Neural cell (in vitro differentiated cells): ENCODE results near the gene IQCH. TPM values are rescaled to one million over a fixed set of nuclear protein-coding genes. Genes with fewer than 3 reads are reported as not detected.
"Not testable (repeated sequence)": the region's sequence is repeated elsewhere in the genome, so short reads cannot be mapped to it uniquely, and the experiment has no call there.

Source experiments
- H2AFZ ChIP-seq: fragments of 200-600, 300-800 bp; sonication (generic), shearing (Covaris generic); 2 replicates; pipeline ENCODE4 v1.6.0; 2014; ENCODE audit warnings: low read depth, mild to moderate bottlenecking, antibody characterized with exemption, low read length, moderate library complexity
- H3F3A ChIP-seq: fragments of 200-600 bp; shearing (Covaris generic); 2 replicates; pipeline ENCODE4 v1.6.1; 2016; ENCODE audit warnings: mild to moderate bottlenecking, moderate library complexity, mixed read lengths, antibody characterized with exemption, low read length; ENCODE audit not compliant: insufficient read depth, poor library complexity, severe bottlenecking
- H3K27ac ChIP-seq: fragments of 200-600, 300-800 bp; sonication (generic), shearing (Covaris generic); 2 replicates; pipeline ENCODE4 v1.5.1; 2014; ENCODE audit warnings: mild to moderate bottlenecking, low read length, moderate library complexity
- H3K27me3 ChIP-seq: fragments of 300-800, 200-600 bp; sonication (generic), shearing (Covaris generic); 2 replicates; pipeline ENCODE4 v1.6.0; 2014; ENCODE audit warnings: mild to moderate bottlenecking, low read depth, low read length, moderate library complexity; ENCODE audit not compliant: insufficient read depth
- H3K36me3 ChIP-seq: fragments of 300-800, 200-600 bp; sonication (generic), shearing (Covaris generic); 2 replicates; pipeline ENCODE4 v1.5.1; 2014; ENCODE audit warnings: mild to moderate bottlenecking, antibody characterized with exemption, low read length, moderate library complexity; ENCODE audit not compliant: insufficient read depth
- H3K4me2 ChIP-seq: fragments of 300-800, 200-600 bp; sonication (generic), shearing (Covaris generic); 2 replicates; pipeline ENCODE4 v1.6.0; 2014; ENCODE audit warnings: mild to moderate bottlenecking, low read length
- H3K4me3 ChIP-seq: fragments of 300-800, 200-600 bp; sonication (generic), shearing (Covaris generic); 2 replicates; pipeline ENCODE4 v1.5.1; 2014; ENCODE audit warnings: mild to moderate bottlenecking, low read length, moderate library complexity
- H3K79me2 ChIP-seq: fragments of 200-600 bp; shearing (Covaris generic); replicated peaks from 2 replicates; pipeline ENCODE4 v1.6.0; 2014; ENCODE audit warnings: mild to moderate bottlenecking, low read length, moderate library complexity; ENCODE audit not compliant: insufficient read depth
- H3K9ac ChIP-seq: fragments of 300-800, 200-600 bp; sonication (generic), shearing (Covaris generic); 2 replicates; pipeline ENCODE4 v1.6.1; 2016; ENCODE audit warnings: mild to moderate bottlenecking, low read length, mixed read lengths
- H3K9me2 ChIP-seq: fragments of 200-600 bp; shearing (Covaris generic); 2 replicates; pipeline ENCODE4 v1.6.1; 2016; ENCODE audit warnings: mild to moderate bottlenecking, low read length, mixed read lengths; ENCODE audit not compliant: insufficient read depth
- H3K9me3 ChIP-seq: fragments of 200-600, 300-800 bp; sonication (generic), shearing (Covaris generic); 2 replicates; pipeline ENCODE4 v1.6.1; 2016; ENCODE audit warnings: mild to moderate bottlenecking, mixed run types, low read length, moderate library complexity, mixed read lengths
- H4K20me1 ChIP-seq: fragments of 200-600 bp; shearing (Covaris generic); 2 replicates; pipeline ENCODE4 v1.6.1; 2016; ENCODE audit warnings: mild to moderate bottlenecking, mixed run types; ENCODE audit not compliant: insufficient read depth
- EP300 ChIP-seq: fragments of 450-650 bp; conservative IDR thresholded peaks from 2 replicates; pipeline ENCODE4 v1.6.1; 2014; ENCODE audit warnings: antibody characterized with exemption, mild to moderate bottlenecking, moderate library complexity; ENCODE audit not compliant: poor library complexity, severe bottlenecking
- EZH2 ChIP-seq: fragments of 200-600, 300-800 bp; shearing (Covaris generic), sonication (generic); IDR thresholded peaks from 2 replicates; pipeline ENCODE4 v1.6.1; 2014; ENCODE audit warnings: antibody characterized with exemption, low read length, borderline replicate concordance, mild to moderate bottlenecking; ENCODE audit not compliant: insufficient read depth, poor library complexity, severe bottlenecking
- MXI1 ChIP-seq: fragments of 450-650 bp; conservative IDR thresholded peaks from 2 replicates; pipeline ENCODE4 v1.6.1; 2014; ENCODE audit warnings: antibody characterized with exemption, mild to moderate bottlenecking; ENCODE audit not compliant: poor library complexity, severe bottlenecking
- POLR2AphosphoS5 ChIP-seq: IDR thresholded peaks from 2 replicates; pipeline ENCODE4 v1.6.1; 2012
- RAD21 ChIP-seq: fragments of 450-650 bp; conservative IDR thresholded peaks from 2 replicates; pipeline ENCODE4 v1.6.1; 2014; ENCODE audit warnings: antibody characterized with exemption, mild to moderate bottlenecking, moderate library complexity
- SMC3 ChIP-seq: fragments of 450-650 bp; conservative IDR thresholded peaks from 2 replicates; pipeline ENCODE4 v1.6.1; 2014; ENCODE audit warnings: antibody characterized with exemption, mild to moderate bottlenecking, moderate library complexity; ENCODE audit not compliant: poor library complexity
- TAF1 ChIP-seq: IDR thresholded peaks from 2 replicates; pipeline ENCODE4 v1.6.1; 2012; ENCODE audit warnings: low read depth
- polyA plus RNA-seq: library from polyadenylated mRNA; depleted of rRNA; stranded (reverse); fragments of >200 nt; gene quantifications from 2 replicates; pipeline ENCODE4 v1.2.3, GENCODE V29; 2014
- TF ChIP-seq, protein P1 (sequence below): fragments of 450-650 bp; IDR thresholded peaks from 2 replicates; pipeline ENCODE4 v1.5.1; 2014; ENCODE audit warnings: antibody characterized with exemption, mild to moderate bottlenecking, moderate library complexity; ENCODE audit not compliant: poor library complexity, severe bottlenecking
- TF ChIP-seq, protein P2 (sequence below): IDR thresholded peaks from 2 replicates; pipeline ENCODE4 v1.6.1; 2012; ENCODE audit warnings: borderline replicate concordance

IQCH gene
- polyA plus RNA-seq, 1 donor from 2014 or later, result 2.8 TPM

DNA sequence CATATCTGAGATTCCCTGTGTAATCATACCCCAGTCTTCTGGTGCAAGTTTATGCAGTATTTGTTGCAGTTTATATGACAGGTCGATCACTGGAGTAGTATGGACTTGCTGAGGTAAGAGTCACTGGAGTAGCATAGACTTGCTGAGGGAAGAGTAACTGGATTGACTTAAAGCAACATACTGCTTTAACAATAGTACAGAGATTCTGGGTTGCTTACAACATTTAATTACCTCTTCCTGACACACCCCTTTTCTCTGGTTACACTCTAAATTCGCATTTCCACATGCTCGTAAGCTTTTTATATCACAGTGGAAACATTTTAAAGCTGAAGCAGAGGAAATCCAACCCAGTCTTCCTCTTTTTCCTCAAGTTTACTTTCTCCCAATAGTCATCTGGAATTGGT lies 11.9 kb upstream of the IQCH start:
- Histone ChIP-seq H3K79me2 (peaks cover 28% of the 10 kb centered on the region), H3K36me3 (no peaks in the 10 kb centered on the region)

DNA sequence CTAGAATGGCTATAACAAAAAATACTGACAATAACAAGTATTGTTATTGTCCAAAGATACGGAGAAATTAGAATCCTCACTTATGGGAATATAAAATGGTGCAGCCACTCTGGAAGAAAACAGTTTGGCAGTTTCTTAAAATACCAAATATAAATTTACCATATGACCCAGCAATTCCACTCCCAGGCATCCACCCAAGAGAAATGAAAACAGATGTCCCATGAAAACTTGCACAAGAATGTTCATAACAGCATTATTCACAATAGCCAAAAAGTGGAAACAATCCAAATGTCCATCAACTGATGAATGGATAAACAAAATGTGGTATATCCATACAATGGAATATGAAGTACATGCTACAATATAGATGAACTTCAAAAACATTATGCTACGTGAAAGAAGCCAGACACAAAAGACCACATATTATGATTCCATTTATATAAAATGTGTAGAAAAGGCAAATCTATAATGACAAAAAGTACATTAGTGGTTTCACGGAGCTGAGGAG lies 9.6 kb upstream of the IQCH start:
- H3K4me2 ChIP-seq, result no peak overlapping the region
- no peaks in the 10 kb centered on the region for H4K20me1 ChIP-seq
- no peak for TF ChIP-seq EZH2
- no peak for TF ChIP-seq POLR2AphosphoS5
- TF ChIP-seq TAF1, result no peak
- TF ChIP-seq, protein P1, sequence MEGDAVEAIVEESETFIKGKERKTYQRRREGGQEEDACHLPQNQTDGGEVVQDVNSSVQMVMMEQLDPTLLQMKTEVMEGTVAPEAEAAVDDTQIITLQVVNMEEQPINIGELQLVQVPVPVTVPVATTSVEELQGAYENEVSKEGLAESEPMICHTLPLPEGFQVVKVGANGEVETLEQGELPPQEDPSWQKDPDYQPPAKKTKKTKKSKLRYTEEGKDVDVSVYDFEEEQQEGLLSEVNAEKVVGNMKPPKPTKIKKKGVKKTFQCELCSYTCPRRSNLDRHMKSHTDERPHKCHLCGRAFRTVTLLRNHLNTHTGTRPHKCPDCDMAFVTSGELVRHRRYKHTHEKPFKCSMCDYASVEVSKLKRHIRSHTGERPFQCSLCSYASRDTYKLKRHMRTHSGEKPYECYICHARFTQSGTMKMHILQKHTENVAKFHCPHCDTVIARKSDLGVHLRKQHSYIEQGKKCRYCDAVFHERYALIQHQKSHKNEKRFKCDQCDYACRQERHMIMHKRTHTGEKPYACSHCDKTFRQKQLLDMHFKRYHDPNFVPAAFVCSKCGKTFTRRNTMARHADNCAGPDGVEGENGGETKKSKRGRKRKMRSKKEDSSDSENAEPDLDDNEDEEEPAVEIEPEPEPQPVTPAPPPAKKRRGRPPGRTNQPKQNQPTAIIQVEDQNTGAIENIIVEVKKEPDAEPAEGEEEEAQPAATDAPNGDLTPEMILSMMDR, result no peak
- no peak for TF ChIP-seq EP300
- no peak for TF ChIP-seq RAD21
- no peak for TF ChIP-seq MXI1
- no peak for TF ChIP-seq SMC3
- TF ChIP-seq, protein P2, sequence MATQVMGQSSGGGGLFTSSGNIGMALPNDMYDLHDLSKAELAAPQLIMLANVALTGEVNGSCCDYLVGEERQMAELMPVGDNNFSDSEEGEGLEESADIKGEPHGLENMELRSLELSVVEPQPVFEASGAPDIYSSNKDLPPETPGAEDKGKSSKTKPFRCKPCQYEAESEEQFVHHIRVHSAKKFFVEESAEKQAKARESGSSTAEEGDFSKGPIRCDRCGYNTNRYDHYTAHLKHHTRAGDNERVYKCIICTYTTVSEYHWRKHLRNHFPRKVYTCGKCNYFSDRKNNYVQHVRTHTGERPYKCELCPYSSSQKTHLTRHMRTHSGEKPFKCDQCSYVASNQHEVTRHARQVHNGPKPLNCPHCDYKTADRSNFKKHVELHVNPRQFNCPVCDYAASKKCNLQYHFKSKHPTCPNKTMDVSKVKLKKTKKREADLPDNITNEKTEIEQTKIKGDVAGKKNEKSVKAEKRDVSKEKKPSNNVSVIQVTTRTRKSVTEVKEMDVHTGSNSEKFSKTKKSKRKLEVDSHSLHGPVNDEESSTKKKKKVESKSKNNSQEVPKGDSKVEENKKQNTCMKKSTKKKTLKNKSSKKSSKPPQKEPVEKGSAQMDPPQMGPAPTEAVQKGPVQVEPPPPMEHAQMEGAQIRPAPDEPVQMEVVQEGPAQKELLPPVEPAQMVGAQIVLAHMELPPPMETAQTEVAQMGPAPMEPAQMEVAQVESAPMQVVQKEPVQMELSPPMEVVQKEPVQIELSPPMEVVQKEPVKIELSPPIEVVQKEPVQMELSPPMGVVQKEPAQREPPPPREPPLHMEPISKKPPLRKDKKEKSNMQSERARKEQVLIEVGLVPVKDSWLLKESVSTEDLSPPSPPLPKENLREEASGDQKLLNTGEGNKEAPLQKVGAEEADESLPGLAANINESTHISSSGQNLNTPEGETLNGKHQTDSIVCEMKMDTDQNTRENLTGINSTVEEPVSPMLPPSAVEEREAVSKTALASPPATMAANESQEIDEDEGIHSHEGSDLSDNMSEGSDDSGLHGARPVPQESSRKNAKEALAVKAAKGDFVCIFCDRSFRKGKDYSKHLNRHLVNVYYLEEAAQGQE, result no peak
- H2AFZ ChIP-seq, result no peak overlapping the region
- no peak overlapping the region for H3K27ac ChIP-seq
- no peaks in the 10 kb centered on the region for H3K27me3 ChIP-seq
- peaks cover 36% of the 10 kb centered on the region for H3K79me2 ChIP-seq
- no peaks in the 10 kb centered on the region for H3F3A ChIP-seq
- no peak overlapping the region for H3K4me3 ChIP-seq
- H3K9ac ChIP-seq, result no peak overlapping the region
- no peaks in the 10 kb centered on the region for H3K9me3 ChIP-seq
- H3K9me2 ChIP-seq, result no peaks in the 10 kb centered on the region
- no peaks in the 10 kb centered on the region for H3K36me3 ChIP-seq

More for the DNA sequence above, 11.9 kb upstream of the IQCH start:
- Histone ChIP-seq H3K4me3 (no peak overlapping the region), H3K4me2 (no peak overlapping the region), H3K9ac (no peak overlapping the region), H3F3A (no peaks in the 10 kb centered on the region), H2AFZ (no peak overlapping the region), H4K20me1 (no peaks in the 10 kb centered on the region), H3K27me3 (no peaks in the 10 kb centered on the region), H3K9me2 (no peaks in the 10 kb centered on the region), H3K27ac (no peak overlapping the region), H3K9me3 (no peaks in the 10 kb centered on the region)
- TF ChIP-seq, protein P1, result no peak
- no peak for TF ChIP-seq EP300
- no peak for TF ChIP-seq POLR2AphosphoS5
- no peak for TF ChIP-seq MXI1
- no peak for TF ChIP-seq EZH2
- TF ChIP-seq, protein P2, result no peak
- TF ChIP-seq SMC3, result no peak

DNA sequence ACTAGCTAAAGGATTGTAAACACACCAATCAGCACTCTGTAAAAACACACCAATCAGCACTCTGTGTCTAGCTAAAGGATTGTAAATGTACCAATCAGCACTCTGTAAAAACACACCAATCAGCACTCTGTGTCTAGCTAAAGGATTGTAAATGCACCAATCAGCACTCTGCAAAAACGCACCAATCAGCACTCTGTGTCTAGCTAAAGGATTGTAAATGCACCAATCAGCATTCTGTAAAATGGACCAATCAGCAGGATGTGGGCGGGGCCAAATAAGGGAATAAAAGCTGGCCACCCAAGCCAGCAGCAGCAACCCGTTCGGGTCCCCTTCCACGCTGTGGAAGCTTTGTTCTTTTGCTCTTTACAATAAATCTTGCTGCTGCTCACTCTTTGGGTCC lies 8.0 kb upstream of the IQCH start:
- H3K4me3 ChIP-seq, H3F3A ChIP-seq, H3K27me3 ChIP-seq, H3K9me3 ChIP-seq, H3K27ac ChIP-seq, H2AFZ ChIP-seq, H3K4me2 ChIP-seq, H3K36me3 ChIP-seq, H3K9me2 ChIP-seq, H3K9ac ChIP-seq, H4K20me1 ChIP-seq: not testable (repeated sequence)
- peaks cover 39% of the 10 kb centered on the region for H3K79me2 ChIP-seq
